Thyroid gland (tissue), 4 donors: ENCODE measurements around the gene ZNF841. TPM values are rescaled to one million over a fixed set of nuclear protein-coding genes. Genes with fewer than 3 reads are reported as not detected.
A peak's percentile ranks its signal among the peaks of the same experiment; 100 is the strongest.
"Not testable (repeated sequence)": the region's sequence is repeated elsewhere in the genome, so short reads cannot be mapped to it uniquely, and the experiment has no call there.

ENCODE experiments used
- DNase-seq, 2 donors: peaks; one replicate each; pipeline ENCODE4 v3.0.0-alpha.2; 2019
- H3K27ac ChIP-seq, 3 donors: fragments of 200-600 bp; sonication (generic); 1 replicate in 2 of 3; 2 replicates in 1 of 3; pipeline ENCODE4 v1.5.1; 2016 to 2019; ENCODE audit warnings: mild to moderate bottlenecking in 1 of 3, moderate library complexity in 1 of 3
- H3K27me3 ChIP-seq: fragments of 200-600 bp; sonication (generic); one replicate; pipeline ENCODE4 v1.5.1; 2019
- H3K36me3 ChIP-seq, 2 donors: fragments of 200-600 bp; sonication (generic); one replicate each; pipeline ENCODE4 v1.5.1; 2016 to 2019
- H3K4me1 ChIP-seq, 2 donors: fragments of 200-600 bp; sonication (generic); one replicate each; pipeline ENCODE4 v1.5.1; 2017 to 2019
- H3K4me3 ChIP-seq, 3 donors: fragments of 200-600 bp; sonication (generic); replicated peaks in 1 of 3; 1 replicate in 2 of 3; 2 replicates in 1 of 3; pipeline ENCODE4 v1.5.1; 2016; ENCODE audit warnings: mild to moderate bottlenecking in 1 of 3
- H3K9me3 ChIP-seq: fragments of 200-600 bp; sonication (generic); one replicate; pipeline ENCODE4 v1.5.1; 2017
- CTCF ChIP-seq, 6 experiments: fragments of 200-600 bp in 3 of 6; fragments of 450-650 bp in 3 of 6; sonication (generic) in 3 of 6; IDR thresholded peaks; one replicate each; pipeline ENCODE4 v1.5.1; 2016 to 2019; ENCODE audit warnings: antibody characterized with exemption in 6 of 6, mild to moderate bottlenecking in 2 of 6, inconsistent platforms in 1 of 6, moderate library complexity in 1 of 6
- POLR2A ChIP-seq, 2 donors: fragments of 450-650 bp; IDR thresholded peaks; one replicate each; pipeline ENCODE4 v1.6.1; 2017; ENCODE audit warnings: antibody characterized with exemption in 2 of 2, mild to moderate bottlenecking in 2 of 2, moderate library complexity in 1 of 2
- WGBS, 2 donors: methylation state at CpG; one replicate each; pipeline ENCODE4 v1.1.5; 2017; 5-methylcytosine and 5-hydroxymethylcytosine counted together
- intact Hi-C: fragments of 100-400 bp; cut with DNase I; formaldehyde crosslinking; loops from one replicate; pipeline ENCODE4 v1.15.1; 2023
- small RNA-seq: library from RNA; depleted of rRNA; stranded (forward); fragments of <200 nt; gene quantifications from one replicate; pipeline ENCODE3, GENCODE V24; 2016
- total RNA-seq, 4 donors: library from RNA; depleted of rRNA; stranded (reverse); fragments of >200 nt; gene quantifications; one replicate each; pipeline ENCODE4 v1.2.3, GENCODE V29; 2016

Gene ZNF841
- total RNA-seq, 4 donors from 2014 or later, result 14.9 to 23.9 (median 18.0) TPM

GRCh38 chr19:52028027-52028779 is 67.4 kb downstream of the ZNF841 start, which contains the start of gene ZNF614:
ZNF614 (minus strand) TSS chr19:52028379; CDS start chr19:52025745, 2,634 bp downstream.
- peak; percentile 87 to 92 for DNase-seq
- H3K27me3 ChIP-seq, result no peaks in the 10 kb centered on the region
- H3K27ac ChIP-seq, result peak within 1 kb of the TSS; percentile 86 to 94 (median 94)
- peaks cover 25 to 26% of the 10 kb centered on the region in 2 donors for H3K36me3 ChIP-seq
- H3K4me3 ChIP-seq, result peak within 1 kb of the TSS; percentile 51 to 71 (median 60)
- WGBS, 2 donors, result 0 to 1% methylated on average over 20 to 28 of the region's 53 CpGs
- intact Hi-C loops, result no loop called here
- TF ChIP-seq POLR2A (IDR thresholded peaks at IDR 0.05) (peak in 1 of 2 donors; percentile 67), CTCF (IDR thresholded peaks at IDR 0.05) (peak in 1 of 6 experiments; percentile 3)
- H3K9me3 ChIP-seq, result no peaks in the 10 kb centered on the region
- H3K4me1 ChIP-seq, result peaks cover 7% of the 10 kb centered on the region in 2 donors

GRCh38 chr19:52026255-52026990 is 69.1 kb downstream of the ZNF841 start:
- peaks cover 27 to 36% of the 10 kb centered on the region in 2 donors for H3K36me3 ChIP-seq

GRCh38 chr19:52024478-52024877 is 71.1 kb downstream of the ZNF841 start:
- H3K27ac ChIP-seq, H3K4me3 ChIP-seq, H3K4me1 ChIP-seq, H3K9me3 ChIP-seq, DNase-seq, H3K27me3 ChIP-seq, intact Hi-C loops: not testable (repeated sequence)
- H3K36me3 ChIP-seq, result peaks cover 44 to 52% of the 10 kb centered on the region in 2 donors
- 86 to 87% methylated on average over 4 of the region's 4 CpGs for WGBS, 2 donors

More at GRCh38 chr19:52026255-52026990, 69.1 kb downstream of the ZNF841 start:
- H3K27ac ChIP-seq, H3K9me3 ChIP-seq, DNase-seq, intact Hi-C loops, H3K27me3 ChIP-seq, H3K4me3 ChIP-seq, H3K4me1 ChIP-seq: not testable (repeated sequence)
- 72 to 78% methylated on average over 15 of the region's 15 CpGs for WGBS, 2 donors

- H3K4me3 ChIP-seq, result no peak overlapping the region
- H3K27me3 ChIP-seq, result no peaks in the 10 kb centered on the region
- whole genome bisulfite sequencing, 2 donors, result 97 to 98% methylated on average over 15 of the region's 15 CpGs
- no peak for DNase-seq
- no peak for TF ChIP-seq CTCF (IDR thresholded peaks at IDR 0.05)
- no peak for TF ChIP-seq POLR2A (IDR thresholded peaks at IDR 0.05)
- no peak overlapping the region for H3K27ac ChIP-seq
- no peaks in the 10 kb centered on the region for H3K9me3 ChIP-seq
- intact Hi-C loops, result no loop called here
- peaks cover 65 to 71% of the 10 kb centered on the region in 2 donors for H3K36me3 ChIP-seq
- H3K4me1 ChIP-seq, result peaks cover 1 to 5% of the 10 kb centered on the region in 2 donors
These were observed 73.4 kb downstream of the ZNF841 start for GRCh38 chr19:52022193-52022592.

GRCh38 chr19:52020506-52020905 is 75.1 kb downstream of the ZNF841 start:
- WGBS, 2 donors, result 97 to 98% methylated on average over 4 of the region's 4 CpGs
- no peaks in the 10 kb centered on the region for H3K4me1 ChIP-seq
- no peaks in the 10 kb centered on the region for H3K27me3 ChIP-seq
- intact Hi-C loops, result no loop called here
- DNase-seq, result no peak
- no peak overlapping the region for H3K27ac ChIP-seq
- H3K4me3 ChIP-seq, result no peak overlapping the region
- no peaks in the 10 kb centered on the region for H3K9me3 ChIP-seq
- no peak for TF ChIP-seq CTCF (IDR thresholded peaks at IDR 0.05)
- no peak for TF ChIP-seq POLR2A (IDR thresholded peaks at IDR 0.05)
- H3K36me3 ChIP-seq, result peaks cover 78 to 86% of the 10 kb centered on the region in 2 donors

Small RNAs within 50 kb of the gene (small RNA-seq; reads per million reads assigned to genes)
- gene RPL37P23, result not detected

Other genes with a start within 250 kb of the ZNF841 start
- gene ZNF577, start 207.8 kb downstream of the ZNF841 start, total RNA-seq, result 10 to 100 TPM; 20.8 to 34.9 (median 22.2) TPM
- 10 to 100 TPM; 10.5 to 19.1 (median 14.9) TPM for gene ZNF649, start 190.7 kb downstream of the ZNF841 start, total RNA-seq
- gene ZNF613, start 168.3 kb downstream of the ZNF841 start, total RNA-seq, result 10 to 100 TPM in 3 of 4 donors, 1 to 10 TPM in 1; 7.9 to 27.7 (median 15.6) TPM
- 10 to 100 TPM; 12.0 to 27.4 (median 16.4) TPM for gene ZNF350, start 108.9 kb downstream of the ZNF841 start, total RNA-seq
- gene ZNF615, start 87.6 kb downstream of the ZNF841 start, total RNA-seq, result 10 to 100 TPM; 19.5 to 36.9 (median 20.6) TPM
- 10 to 100 TPM; 10.6 to 17.6 (median 14.0) TPM for gene ZNF614, start 67.4 kb downstream of the ZNF841 start, total RNA-seq
- 10 to 100 TPM; 12.9 to 20.9 (median 16.6) TPM for gene ZNF432, start 46.9 kb downstream of the ZNF841 start, total RNA-seq
- gene ZNF616, start 44.2 kb upstream of the ZNF841 start, total RNA-seq, result 10 to 100 TPM; 11.0 to 14.1 (median 13.2) TPM
- gene ZNF836, start 75.9 kb upstream of the ZNF841 start, total RNA-seq, result 10 to 100 TPM in 3 of 4 donors, 1 to 10 TPM in 1; 7.2 to 15.9 (median 12.3) TPM
- gene PPP2R1A, start 94.3 kb upstream of the ZNF841 start, total RNA-seq, result 100 to 1,000 TPM; 120 to 272 (median 258) TPM
- 10 to 100 TPM; 13.2 to 26.5 (median 16.1) TPM for gene ZNF766, start 173.8 kb upstream of the ZNF841 start, total RNA-seq
- 10 to 100 TPM; 12.6 to 14.4 (median 12.8) TPM for gene ZNF480, start 201.4 kb upstream of the ZNF841 start, total RNA-seq
- gene ZNF610, start 240.5 kb upstream of the ZNF841 start, total RNA-seq, result 10 to 100 TPM in 1 of 4 donors, 1 to 10 TPM in 3; 4.3 to 10.6 (median 7.1) TPM